Measurements from ENCODE around the gene SET. TPM values are rescaled to one million over a fixed set of nuclear protein-coding genes. Genes with fewer than 3 reads are reported as not detected.

SET gene
- total RNA-seq, 4 donors from 2014 or later, result 135 to 220 (median 178) TPM

- H3K4me3 ChIP-seq (ENCODE audit: low read depth, poor library complexity, severe bottlenecking), result no peak overlapping the region
- intact Hi-C loops (cut with DNase I; ENCODE audit: low total_unique reads), result no loop called here
- no peak for TF ChIP-seq POLR2A (IDR thresholded peaks at IDR 0.05)
- TF ChIP-seq, protein P1, sequence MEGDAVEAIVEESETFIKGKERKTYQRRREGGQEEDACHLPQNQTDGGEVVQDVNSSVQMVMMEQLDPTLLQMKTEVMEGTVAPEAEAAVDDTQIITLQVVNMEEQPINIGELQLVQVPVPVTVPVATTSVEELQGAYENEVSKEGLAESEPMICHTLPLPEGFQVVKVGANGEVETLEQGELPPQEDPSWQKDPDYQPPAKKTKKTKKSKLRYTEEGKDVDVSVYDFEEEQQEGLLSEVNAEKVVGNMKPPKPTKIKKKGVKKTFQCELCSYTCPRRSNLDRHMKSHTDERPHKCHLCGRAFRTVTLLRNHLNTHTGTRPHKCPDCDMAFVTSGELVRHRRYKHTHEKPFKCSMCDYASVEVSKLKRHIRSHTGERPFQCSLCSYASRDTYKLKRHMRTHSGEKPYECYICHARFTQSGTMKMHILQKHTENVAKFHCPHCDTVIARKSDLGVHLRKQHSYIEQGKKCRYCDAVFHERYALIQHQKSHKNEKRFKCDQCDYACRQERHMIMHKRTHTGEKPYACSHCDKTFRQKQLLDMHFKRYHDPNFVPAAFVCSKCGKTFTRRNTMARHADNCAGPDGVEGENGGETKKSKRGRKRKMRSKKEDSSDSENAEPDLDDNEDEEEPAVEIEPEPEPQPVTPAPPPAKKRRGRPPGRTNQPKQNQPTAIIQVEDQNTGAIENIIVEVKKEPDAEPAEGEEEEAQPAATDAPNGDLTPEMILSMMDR (IDR thresholded peaks at IDR 0.05), result no peak
- no peak for DNase-seq (ENCODE audit: low spot score in 2 of 2)
- 90 to 93% methylated on average over 5 of the region's 5 CpGs for WGBS, 2 donors
Observed at GRCh38 chr9:128651798-128652197, 37.2 kb upstream of the SET start.

- H3K4me3 ChIP-seq (ENCODE audit: low read depth, poor library complexity, severe bottlenecking), result no peak overlapping the region
- TF ChIP-seq, protein P1 (IDR thresholded peaks at IDR 0.05), result no peak
- no peak for TF ChIP-seq POLR2A (IDR thresholded peaks at IDR 0.05)
- WGBS, 2 donors, result 95 to 96% methylated on average over 8 of the region's 8 CpGs
- no peak for DNase-seq (ENCODE audit: low spot score in 2 of 2)
- intact Hi-C loops (cut with DNase I; ENCODE audit: low total_unique reads), result no loop called here
Observed at GRCh38 chr9:128653908-128654307, 35.1 kb upstream of the SET start.

DNA sequence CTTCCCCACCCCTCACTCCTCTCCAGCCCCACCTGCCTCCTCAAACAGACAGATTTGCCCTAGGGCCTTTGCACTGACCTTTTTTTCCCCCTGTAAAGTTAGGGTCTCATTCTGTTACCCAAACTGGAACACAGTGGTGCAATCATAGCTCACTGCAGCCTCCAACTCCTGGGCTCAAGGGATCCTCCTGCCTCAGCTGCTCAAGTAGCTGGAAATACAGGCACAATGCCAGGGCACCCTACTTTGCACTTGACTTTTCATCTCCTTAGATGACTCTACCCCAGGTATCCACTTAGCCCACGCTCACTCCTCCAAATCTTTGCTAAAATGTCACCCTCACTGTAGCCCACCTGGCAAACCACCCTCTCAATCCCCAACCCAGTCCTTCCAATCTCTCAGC lies 34.5 kb upstream of the SET start:
- WGBS, 2 donors, result 95 to 100% methylated on average over 1 of the region's 1 CpG
- no peak overlapping the region for H3K4me3 ChIP-seq (ENCODE audit: low read depth, poor library complexity, severe bottlenecking)
- no peak for DNase-seq (ENCODE audit: low spot score in 2 of 2)
- no peak for TF ChIP-seq POLR2A (IDR thresholded peaks at IDR 0.05)
- TF ChIP-seq, protein P1 (IDR thresholded peaks at IDR 0.05), result no peak
- intact Hi-C loops (cut with DNase I; ENCODE audit: low total_unique reads), result no loop called here

DNA sequence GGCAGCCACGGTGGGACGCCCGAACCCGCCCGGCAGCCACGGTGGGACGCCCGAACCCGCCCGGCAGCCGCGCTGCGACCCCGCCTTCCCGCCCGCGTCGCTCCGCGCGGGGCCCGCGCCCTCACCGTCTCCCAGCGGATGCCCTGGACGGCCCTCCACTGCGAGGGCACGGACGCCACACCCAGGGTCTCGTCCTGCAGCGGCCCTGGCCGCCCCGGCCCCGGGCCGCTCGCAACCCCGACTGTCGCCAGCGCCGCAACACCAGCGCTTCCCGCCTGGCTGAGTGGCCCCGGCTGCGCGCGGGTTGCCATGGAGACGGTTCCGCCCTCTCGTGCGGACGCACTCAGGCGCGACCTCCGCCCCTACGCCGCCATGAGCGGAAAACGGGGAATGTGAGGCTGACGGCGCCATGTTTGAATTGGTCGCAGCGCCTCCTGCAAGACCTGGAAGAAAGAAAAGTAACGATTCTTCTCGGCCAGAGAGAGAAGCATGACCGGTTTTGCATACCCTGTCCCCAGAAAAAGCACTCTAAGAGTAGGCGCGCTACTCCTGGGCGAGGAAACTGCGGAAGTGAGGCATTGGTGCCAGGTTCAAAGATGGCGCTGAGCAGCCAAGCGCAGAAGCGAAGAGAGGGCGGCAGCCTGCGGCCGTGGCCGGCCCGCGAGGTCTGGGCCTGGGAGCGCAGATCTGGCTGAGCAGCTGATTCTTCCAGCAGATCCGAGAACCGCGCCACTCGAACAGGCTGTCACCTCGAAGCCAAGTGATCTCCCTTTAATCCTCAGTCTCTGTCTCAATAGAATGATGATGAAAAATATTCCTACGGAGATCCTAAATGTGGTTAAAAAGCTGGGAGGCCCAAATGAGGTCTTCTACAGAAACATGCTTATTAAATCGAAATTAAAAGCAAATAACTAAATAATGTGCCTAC lies 32.3 kb upstream of the SET start, which contains the start of gene DYNC2I2:
TSS of gene DYNC2I2 (minus strand) at position 432 of the 928 bp plus-strand sequence. CDS start at position 311, 121 bp downstream.
- TF ChIP-seq, protein P1 (IDR thresholded peaks at IDR 0.05), result no peak
- no peak for TF ChIP-seq POLR2A (IDR thresholded peaks at IDR 0.05)
- intact Hi-C loops (cut with DNase I; ENCODE audit: low total_unique reads), result no loop called here
- peak; percentile 92 to 99 for DNase-seq (ENCODE audit: low spot score in 2 of 2)
- H3K4me3 ChIP-seq (ENCODE audit: low read depth, poor library complexity, severe bottlenecking), result peak within 1 kb of the TSS; percentile 68
- 1% methylated on average over 43 to 69 of the region's 86 CpGs for WGBS, 2 donors

DNA sequence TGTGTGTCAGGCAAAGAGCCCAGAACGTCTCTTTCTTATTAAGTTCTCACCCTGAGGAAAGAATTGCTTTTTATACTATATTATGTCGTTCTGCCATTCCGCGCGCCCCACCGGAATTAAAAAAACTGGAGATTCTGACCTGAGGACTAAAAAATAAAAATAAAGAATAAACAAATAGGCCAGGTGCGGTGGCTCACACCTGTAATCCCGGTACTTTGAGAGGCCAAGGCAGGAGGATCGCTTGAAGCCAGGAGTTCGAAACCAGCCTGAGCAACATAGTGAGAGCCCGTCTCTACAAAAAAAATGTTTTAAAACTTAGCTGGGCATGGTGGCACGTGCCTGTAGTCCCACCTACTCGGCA lies 31.7 kb upstream of the SET start:
- no peak for TF ChIP-seq POLR2A (IDR thresholded peaks at IDR 0.05)
- TF ChIP-seq, protein P1 (IDR thresholded peaks at IDR 0.05), result no peak
- intact Hi-C loops (cut with DNase I; ENCODE audit: low total_unique reads), result no loop called here
- DNase-seq (ENCODE audit: low spot score in 2 of 2), result no peak
- 95 to 96% methylated on average over 13 of the region's 13 CpGs for WGBS, 2 donors
- H3K4me3 ChIP-seq (ENCODE audit: low read depth, poor library complexity, severe bottlenecking), result no peak overlapping the region
